HG03139 (cell line): ENCODE results near the gene MRPS27.

ENCODE experiments used
- ATAC-seq: cut with Tn5 transposase; IDR thresholded peaks from one replicate; pipeline ENCODE4 v1.9.1; 2021; ENCODE audit not compliant: unreplicated experiment

MRPS27 gene

DNA sequence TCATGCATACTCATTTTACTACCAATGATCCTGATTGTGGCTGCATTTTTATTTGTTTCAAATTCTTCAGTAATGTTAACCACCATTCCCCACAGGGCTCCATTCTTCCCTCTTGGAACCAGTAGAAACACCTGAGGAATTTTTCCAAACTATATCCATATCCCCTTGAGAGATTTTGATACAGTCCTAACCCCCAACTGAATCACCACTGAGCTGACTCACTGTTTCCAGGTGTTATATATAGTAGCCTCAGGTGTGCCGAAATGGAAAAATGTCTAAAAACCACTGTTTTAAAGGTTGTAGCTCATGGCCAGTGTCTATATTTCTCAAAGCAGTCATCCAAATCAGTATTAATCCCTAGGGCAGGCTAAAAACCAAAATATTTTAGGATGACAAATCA, 85.2 kb downstream of the MRPS27 start:
- ATAC-seq = no peak

DNA sequence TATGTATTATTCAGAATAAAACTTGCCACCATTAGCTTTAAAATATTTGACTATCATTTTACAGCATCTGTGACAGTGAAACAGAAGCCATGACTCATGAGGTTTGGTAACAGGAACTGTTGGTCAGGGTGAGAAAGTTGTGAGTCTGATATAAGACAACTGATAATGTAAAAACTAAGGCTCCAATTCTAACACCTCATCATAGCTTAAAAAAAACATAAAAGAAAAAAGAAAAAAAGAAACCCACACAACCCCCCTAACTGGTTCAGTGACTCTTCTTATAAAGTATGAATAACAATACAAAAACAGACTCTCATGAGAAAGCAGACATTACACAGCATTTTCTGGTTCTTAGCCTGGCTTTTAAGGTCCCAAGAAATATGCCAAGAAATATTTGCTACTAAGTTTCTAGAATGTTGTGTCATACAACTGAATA, 85.8 kb downstream of the MRPS27 start:
- ATAC-seq = peak; percentile 78

DNA sequence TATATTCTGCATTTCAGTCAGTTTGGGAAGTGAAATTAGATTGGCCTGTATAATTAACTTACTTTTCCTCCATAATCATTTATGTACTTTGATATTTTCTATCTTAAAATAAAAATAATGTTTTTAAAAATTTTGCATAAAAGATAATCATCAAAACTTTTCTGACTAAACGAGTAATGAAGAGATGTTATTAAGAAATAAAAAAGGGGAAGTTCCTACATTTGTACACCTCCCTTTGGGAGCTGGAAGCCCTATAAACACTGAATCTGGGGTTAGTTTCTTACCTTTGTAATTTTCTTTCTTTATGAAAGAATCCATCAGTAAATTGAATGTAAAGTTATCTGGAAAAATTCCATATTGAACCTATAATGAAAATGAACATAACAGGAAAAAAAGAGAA, 86.2 kb downstream of the MRPS27 start:
- no peak for ATAC-seq

DNA sequence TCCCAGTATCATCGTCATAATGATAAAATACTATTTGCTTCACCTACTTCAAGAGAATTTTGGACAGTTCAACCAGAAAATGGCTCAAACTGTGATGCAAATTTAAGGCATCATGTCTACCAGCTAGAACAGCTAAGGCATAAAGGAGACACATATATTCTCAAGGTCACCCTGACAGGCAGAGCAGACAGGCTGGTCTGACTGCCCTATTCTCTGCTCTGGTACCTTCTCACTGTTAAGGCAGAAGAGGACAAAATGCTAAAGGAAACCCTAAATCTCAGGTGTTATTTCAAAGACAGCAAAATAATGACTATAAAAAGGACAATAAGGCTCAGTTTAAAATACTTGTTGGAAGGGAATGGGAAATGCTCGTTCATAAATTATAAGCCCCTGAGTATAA, 87.2 kb downstream of the MRPS27 start:
- no peak for ATAC-seq

DNA sequence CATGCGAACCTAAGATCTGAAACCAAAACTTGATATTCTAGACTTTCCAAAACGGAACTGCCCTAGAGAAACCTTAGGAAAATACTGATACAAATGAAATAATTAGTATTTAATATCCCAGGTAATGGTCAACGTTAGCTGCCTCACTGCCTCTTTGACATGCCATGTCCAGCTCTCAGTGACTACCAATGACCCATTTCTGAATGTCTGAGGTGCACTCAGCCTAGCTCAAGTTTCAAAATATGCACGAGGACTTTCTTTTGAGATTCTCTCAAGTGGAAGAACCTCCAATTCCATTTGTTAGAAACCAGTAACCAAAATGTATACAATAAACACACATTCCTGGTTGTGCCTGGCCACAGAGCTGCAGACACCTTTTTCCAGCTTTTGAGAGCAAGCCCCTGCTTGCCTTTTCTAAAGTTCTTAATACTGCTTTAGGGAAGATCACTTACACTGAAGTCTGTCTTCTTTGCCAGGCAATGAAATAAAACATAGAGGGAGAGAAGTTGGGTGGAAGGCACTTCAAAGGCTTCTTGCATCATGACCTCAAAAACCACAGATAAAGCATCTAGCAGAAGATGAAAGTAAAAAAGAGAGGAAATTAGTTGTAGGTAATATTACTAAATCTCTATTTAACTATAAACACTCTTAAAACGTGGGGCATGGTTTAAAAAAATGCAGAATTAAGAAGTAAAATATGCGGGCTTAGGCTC, 87.9 kb downstream of the MRPS27 start:
- ATAC-seq = no peak

- ATAC-seq = no peak
These were observed 91.1 kb downstream of the MRPS27 start for GRCh38 chr5:72228960-72229359.

- ATAC-seq = no peak
These were observed 93.1 kb downstream of the MRPS27 start for GRCh38 chr5:72226950-72227349.

- ATAC-seq = no peak
These were observed 94.3 kb downstream of the MRPS27 start for GRCh38 chr5:72225741-72226140.

DNA sequence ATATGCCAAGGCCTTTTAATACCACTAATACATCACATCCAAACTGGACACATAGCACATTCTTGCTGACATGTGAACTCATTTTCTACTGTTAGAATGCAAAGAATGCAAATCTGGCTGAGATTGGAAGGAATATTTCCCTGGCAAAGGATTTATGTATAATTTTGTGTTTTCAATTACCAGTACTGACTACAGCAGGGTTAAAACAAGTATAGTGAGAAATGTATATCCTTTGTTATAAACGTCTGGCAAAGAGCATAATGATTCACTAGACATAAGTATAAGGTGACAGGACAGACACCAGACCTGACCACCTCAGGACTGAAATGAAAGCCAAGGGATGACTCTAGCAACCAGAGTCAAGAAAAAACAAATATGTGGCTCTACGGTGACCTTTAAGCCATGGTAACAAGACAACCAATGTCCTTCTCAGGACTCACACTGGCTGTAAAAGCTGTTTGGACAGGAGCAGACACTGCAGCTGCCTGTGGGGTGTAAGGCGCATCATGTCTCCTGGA, 95.0 kb downstream of the MRPS27 start:
- ATAC-seq = no peak

DNA sequence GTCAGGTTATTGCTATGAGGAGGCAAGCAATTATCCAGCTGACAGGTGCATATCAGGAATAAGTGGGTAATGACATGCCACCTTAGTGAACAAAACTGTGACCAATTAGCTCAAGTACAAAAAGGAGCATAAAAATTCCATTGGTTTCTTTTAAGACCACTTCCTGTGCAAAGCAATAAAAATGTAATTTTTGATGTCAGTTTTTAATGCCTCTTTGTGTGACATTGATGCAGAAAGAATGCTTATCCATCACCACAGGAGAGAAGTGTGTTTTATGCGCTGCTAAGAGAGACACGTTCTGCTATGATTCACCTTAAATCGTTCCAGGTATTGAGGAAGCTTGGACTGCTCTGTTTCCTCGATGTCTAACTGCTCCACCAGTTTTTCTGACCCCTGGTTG, 96.7 kb downstream of the MRPS27 start:
- ATAC-seq = no peak

GRCh38 chr5:72222521-72222920, 97.5 kb downstream of the MRPS27 start:
- no peak for ATAC-seq

DNA sequence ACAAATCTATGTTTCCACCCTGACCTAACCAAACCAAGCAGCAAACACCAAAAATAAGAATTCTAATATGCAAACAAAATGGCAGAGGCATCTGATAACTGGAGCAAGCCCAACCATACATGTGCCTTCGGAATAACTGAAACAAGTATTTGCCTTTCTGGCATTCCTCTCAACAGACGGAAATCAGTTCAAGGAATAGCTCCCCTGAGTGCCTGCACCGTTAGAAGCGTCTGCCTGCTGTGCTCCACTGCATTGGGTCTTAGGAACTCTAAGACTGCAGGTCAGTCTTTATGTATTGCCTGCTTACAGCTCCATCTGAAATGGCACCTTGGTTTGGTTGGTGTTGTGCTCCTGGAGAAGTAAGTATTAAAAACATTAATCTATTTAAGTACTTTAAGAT, 98.5 kb downstream of the MRPS27 start:
- no peak for ATAC-seq

GRCh38 chr5:72221099-72221498, 98.9 kb downstream of the MRPS27 start:
- ATAC-seq = no peak

DNA sequence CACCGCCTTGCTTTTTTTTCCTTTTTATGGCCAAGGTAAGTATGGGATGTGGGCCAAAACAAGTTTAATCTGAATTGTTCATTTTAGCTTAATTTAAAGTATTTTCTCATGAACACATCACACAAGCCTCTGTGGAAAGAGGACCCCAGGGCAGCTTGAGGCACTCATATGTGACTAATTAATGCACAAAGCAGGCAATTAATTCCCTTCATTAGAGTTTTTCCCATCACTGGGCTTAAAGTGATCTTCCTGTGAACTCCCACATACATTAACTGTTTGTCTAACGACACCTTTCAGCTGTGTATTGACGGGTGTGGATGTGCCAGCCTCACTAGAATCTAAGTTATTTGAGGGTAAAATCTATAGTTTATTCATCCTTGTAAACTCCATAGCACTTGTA, 103.3 kb downstream of the MRPS27 start:
- ATAC-seq = no peak

GRCh38 chr5:72214168-72214567, 105.9 kb downstream of the MRPS27 start:
- ATAC-seq = no peak

DNA sequence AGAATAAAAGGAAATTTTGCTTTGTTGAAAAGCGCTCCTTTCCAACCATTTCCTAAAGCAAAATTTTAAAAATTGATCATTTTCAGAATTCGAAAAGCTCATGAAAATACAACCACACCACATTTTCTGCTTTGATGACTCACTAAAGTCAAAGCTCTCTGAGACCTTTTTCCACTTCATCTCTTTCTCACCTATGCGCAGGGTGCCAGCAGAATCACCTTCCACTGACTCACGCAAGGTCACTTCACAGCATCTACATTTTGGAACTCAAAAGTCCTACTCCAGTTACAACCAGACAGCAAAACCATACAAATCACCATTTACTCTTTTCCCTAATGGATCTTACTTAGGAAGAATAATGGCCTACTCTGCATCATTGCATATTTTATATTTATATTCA, 106.6 kb downstream of the MRPS27 start:
- ATAC-seq = no peak

- no peak for ATAC-seq
These were observed 107.9 kb downstream of the MRPS27 start for GRCh38 chr5:72212171-72212570.

- no peak for ATAC-seq
These were observed 109.0 kb downstream of the MRPS27 start for GRCh38 chr5:72210888-72211678.

- no peak for ATAC-seq
These were observed 110.6 kb downstream of the MRPS27 start for GRCh38 chr5:72209147-72210115.

GRCh38 chr5:72208324-72208926, 111.6 kb downstream of the MRPS27 start:
- ATAC-seq = no peak

- no peak for ATAC-seq
These were observed 113.0 kb downstream of the MRPS27 start for GRCh38 chr5:72206994-72207393.
